GM23338 (cell line): ENCODE measurements around the gene SNX30.

Source experiments
- CREB1 ChIP-seq: fragments of 250-450 bp; sonication (Bioruptor Pico); IDR thresholded peaks from 2 replicates; pipeline ENCODE4 v1.5.0; 2020; ENCODE audit warnings: low read depth, mild to moderate bottlenecking, moderate library complexity
- EZH2 ChIP-seq: fragments of 200-600 bp; sonication (generic); IDR thresholded peaks from one replicate; pipeline ENCODE4 v1.8.0; 2017; ENCODE audit warnings: antibody characterized with exemption, mild to moderate bottlenecking, low read depth; ENCODE audit not compliant: unreplicated experiment
- EZH2phosphoT487 ChIP-seq: fragments of 200-600 bp; sonication (generic); IDR thresholded peaks from one replicate; pipeline ENCODE4 v1.8.1; 2018; ENCODE audit warnings: antibody characterized with exemption; ENCODE audit not compliant: unreplicated experiment
- JUNB ChIP-seq: IDR thresholded peaks from one replicate; pipeline ENCODE4 v1.6.1; 2016; ENCODE audit warnings: antibody characterized with exemption; ENCODE audit not compliant: unreplicated experiment
- NANOG ChIP-seq: IDR thresholded peaks from 2 replicates; pipeline ENCODE4 v1.6.1; 2016; ENCODE audit warnings: antibody characterized with exemption, borderline replicate concordance
- POLR2AphosphoS5 ChIP-seq: IDR thresholded peaks from 2 replicates; pipeline ENCODE4 v1.6.1; 2016; ENCODE audit warnings: antibody characterized with exemption, low read depth
- ZNF114 ChIP-seq: fragments of 250-450 bp; sonication (Bioruptor Pico); IDR thresholded peaks from 2 replicates; pipeline ENCODE4 v1.5.0; 2020; ENCODE audit warnings: mild to moderate bottlenecking, moderate library complexity
- ZNF331 ChIP-seq: fragments of 250-450 bp; sonication (Bioruptor Pico); IDR thresholded peaks from 2 replicates; pipeline ENCODE4 v1.5.0; 2020; ENCODE audit warnings: low read depth, mild to moderate bottlenecking, moderate library complexity
- ZNF462 ChIP-seq: fragments of 250-450 bp; sonication (Bioruptor Pico); IDR thresholded peaks from 2 replicates; pipeline ENCODE4 v1.5.0; 2020; ENCODE audit warnings: mild to moderate bottlenecking, moderate library complexity
- TF ChIP-seq, protein P1 (sequence below): IDR thresholded peaks from one replicate; pipeline ENCODE4 v1.6.1; 2018; ENCODE audit warnings: antibody characterized with exemption; ENCODE audit not compliant: unreplicated experiment
- TF ChIP-seq, protein P2 (sequence below), 2 experiments: fragments of 200-600 bp in 1 of 2; sonication (generic) in 1 of 2; conservative IDR thresholded peaks; 2 replicates each; pipeline versions ENCODE4 v1.5.1 to v1.6.1; 2016 to 2017; ENCODE audit warnings: antibody characterized with exemption in 2 of 2, low read depth in 2 of 2, mild to moderate bottlenecking in 2 of 2, moderate library complexity in 1 of 2
- TF ChIP-seq, protein P3 (sequence below): IDR thresholded peaks from 2 replicates; pipeline ENCODE4 v1.6.1; 2016; ENCODE audit warnings: antibody characterized with exemption

- TF ChIP-seq, protein P1, sequence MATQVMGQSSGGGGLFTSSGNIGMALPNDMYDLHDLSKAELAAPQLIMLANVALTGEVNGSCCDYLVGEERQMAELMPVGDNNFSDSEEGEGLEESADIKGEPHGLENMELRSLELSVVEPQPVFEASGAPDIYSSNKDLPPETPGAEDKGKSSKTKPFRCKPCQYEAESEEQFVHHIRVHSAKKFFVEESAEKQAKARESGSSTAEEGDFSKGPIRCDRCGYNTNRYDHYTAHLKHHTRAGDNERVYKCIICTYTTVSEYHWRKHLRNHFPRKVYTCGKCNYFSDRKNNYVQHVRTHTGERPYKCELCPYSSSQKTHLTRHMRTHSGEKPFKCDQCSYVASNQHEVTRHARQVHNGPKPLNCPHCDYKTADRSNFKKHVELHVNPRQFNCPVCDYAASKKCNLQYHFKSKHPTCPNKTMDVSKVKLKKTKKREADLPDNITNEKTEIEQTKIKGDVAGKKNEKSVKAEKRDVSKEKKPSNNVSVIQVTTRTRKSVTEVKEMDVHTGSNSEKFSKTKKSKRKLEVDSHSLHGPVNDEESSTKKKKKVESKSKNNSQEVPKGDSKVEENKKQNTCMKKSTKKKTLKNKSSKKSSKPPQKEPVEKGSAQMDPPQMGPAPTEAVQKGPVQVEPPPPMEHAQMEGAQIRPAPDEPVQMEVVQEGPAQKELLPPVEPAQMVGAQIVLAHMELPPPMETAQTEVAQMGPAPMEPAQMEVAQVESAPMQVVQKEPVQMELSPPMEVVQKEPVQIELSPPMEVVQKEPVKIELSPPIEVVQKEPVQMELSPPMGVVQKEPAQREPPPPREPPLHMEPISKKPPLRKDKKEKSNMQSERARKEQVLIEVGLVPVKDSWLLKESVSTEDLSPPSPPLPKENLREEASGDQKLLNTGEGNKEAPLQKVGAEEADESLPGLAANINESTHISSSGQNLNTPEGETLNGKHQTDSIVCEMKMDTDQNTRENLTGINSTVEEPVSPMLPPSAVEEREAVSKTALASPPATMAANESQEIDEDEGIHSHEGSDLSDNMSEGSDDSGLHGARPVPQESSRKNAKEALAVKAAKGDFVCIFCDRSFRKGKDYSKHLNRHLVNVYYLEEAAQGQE, result no peak
- TF ChIP-seq POLR2AphosphoS5 (no peak), EZH2 (no peak), EZH2phosphoT487 (no peak), JUNB (no peak), CREB1 (CRISPR knock-in tag) (no peak), ZNF114 (no peak), NANOG (no peak), ZNF331 (CRISPR knock-in tag) (no peak), ZNF462 (no peak)
- TF ChIP-seq, protein P2, sequence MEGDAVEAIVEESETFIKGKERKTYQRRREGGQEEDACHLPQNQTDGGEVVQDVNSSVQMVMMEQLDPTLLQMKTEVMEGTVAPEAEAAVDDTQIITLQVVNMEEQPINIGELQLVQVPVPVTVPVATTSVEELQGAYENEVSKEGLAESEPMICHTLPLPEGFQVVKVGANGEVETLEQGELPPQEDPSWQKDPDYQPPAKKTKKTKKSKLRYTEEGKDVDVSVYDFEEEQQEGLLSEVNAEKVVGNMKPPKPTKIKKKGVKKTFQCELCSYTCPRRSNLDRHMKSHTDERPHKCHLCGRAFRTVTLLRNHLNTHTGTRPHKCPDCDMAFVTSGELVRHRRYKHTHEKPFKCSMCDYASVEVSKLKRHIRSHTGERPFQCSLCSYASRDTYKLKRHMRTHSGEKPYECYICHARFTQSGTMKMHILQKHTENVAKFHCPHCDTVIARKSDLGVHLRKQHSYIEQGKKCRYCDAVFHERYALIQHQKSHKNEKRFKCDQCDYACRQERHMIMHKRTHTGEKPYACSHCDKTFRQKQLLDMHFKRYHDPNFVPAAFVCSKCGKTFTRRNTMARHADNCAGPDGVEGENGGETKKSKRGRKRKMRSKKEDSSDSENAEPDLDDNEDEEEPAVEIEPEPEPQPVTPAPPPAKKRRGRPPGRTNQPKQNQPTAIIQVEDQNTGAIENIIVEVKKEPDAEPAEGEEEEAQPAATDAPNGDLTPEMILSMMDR (conservative IDR thresholded peaks at IDR 0.05; ENCODE audit: low read depth in 2 of 2), result no peak
- TF ChIP-seq, protein P3, sequence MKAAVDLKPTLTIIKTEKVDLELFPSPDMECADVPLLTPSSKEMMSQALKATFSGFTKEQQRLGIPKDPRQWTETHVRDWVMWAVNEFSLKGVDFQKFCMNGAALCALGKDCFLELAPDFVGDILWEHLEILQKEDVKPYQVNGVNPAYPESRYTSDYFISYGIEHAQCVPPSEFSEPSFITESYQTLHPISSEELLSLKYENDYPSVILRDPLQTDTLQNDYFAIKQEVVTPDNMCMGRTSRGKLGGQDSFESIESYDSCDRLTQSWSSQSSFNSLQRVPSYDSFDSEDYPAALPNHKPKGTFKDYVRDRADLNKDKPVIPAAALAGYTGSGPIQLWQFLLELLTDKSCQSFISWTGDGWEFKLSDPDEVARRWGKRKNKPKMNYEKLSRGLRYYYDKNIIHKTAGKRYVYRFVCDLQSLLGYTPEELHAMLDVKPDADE, result no peak
Observed at GRCh38 chr9:112754578-112754977, 4.0 kb downstream of the SNX30 start.
